Endothelial cell (in vitro differentiated cells): ENCODE results near the gene LETM1. TPM values are rescaled to one million over a fixed set of nuclear protein-coding genes. Genes with fewer than 3 reads are reported as not detected.

ENCODE experiments used
- DNase-seq: peaks from one replicate; pipeline ENCODE4 v3.0.0; 2021; ENCODE audit warnings: low spot score
- H3K27ac Mint-ChIP-seq: one replicate; pipeline ENCODE4 v1.8.0; 2021; ENCODE audit warnings: mixed read lengths, inconsistent platforms; ENCODE audit not compliant: unreplicated experiment
- H3K27me3 Mint-ChIP-seq: one replicate; pipeline ENCODE4 v1.8.0; 2021; ENCODE audit warnings: mild to moderate bottlenecking, moderate library complexity, mixed read lengths, inconsistent platforms; ENCODE audit not compliant: unreplicated experiment
- H3K36me3 Mint-ChIP-seq: one replicate; pipeline ENCODE4 v1.8.0; 2021; ENCODE audit warnings: mild to moderate bottlenecking, low read depth, mixed read lengths, inconsistent platforms; ENCODE audit not compliant: unreplicated experiment
- H3K4me1 Mint-ChIP-seq: one replicate; pipeline ENCODE4 v1.8.0; 2021; ENCODE audit warnings: mild to moderate bottlenecking, mixed read lengths, inconsistent platforms; ENCODE audit not compliant: unreplicated experiment
- H3K4me3 Mint-ChIP-seq: one replicate; pipeline ENCODE4 v1.8.0; 2021; ENCODE audit warnings: mild to moderate bottlenecking, mixed read lengths, inconsistent platforms; ENCODE audit not compliant: unreplicated experiment
- H3K9me3 Mint-ChIP-seq: one replicate; pipeline ENCODE4 v1.8.0; 2021; ENCODE audit warnings: mixed read lengths, inconsistent platforms; ENCODE audit not compliant: unreplicated experiment
- CTCF ChIP-seq: fragments of 200-600 bp; sonication (generic); IDR thresholded peaks from one replicate; pipeline ENCODE4 v1.5.0; 2021; ENCODE audit warnings: antibody characterized with exemption; ENCODE audit not compliant: unreplicated experiment
- total RNA-seq: library from RNA; stranded (reverse); fragmentation: NEBNext Ultra II Directional; extraction: Animal tissue kit (Norgen Biotek cat#: 25700); gene quantifications from one replicate; pipeline ENCODE4 v1.2.1, GENCODE V29; 2021; ENCODE audit not compliant: unreplicated experiment

LETM1 gene
- total RNA-seq, 1 donor from 2014 or later, result 37.1 TPM

DNA sequence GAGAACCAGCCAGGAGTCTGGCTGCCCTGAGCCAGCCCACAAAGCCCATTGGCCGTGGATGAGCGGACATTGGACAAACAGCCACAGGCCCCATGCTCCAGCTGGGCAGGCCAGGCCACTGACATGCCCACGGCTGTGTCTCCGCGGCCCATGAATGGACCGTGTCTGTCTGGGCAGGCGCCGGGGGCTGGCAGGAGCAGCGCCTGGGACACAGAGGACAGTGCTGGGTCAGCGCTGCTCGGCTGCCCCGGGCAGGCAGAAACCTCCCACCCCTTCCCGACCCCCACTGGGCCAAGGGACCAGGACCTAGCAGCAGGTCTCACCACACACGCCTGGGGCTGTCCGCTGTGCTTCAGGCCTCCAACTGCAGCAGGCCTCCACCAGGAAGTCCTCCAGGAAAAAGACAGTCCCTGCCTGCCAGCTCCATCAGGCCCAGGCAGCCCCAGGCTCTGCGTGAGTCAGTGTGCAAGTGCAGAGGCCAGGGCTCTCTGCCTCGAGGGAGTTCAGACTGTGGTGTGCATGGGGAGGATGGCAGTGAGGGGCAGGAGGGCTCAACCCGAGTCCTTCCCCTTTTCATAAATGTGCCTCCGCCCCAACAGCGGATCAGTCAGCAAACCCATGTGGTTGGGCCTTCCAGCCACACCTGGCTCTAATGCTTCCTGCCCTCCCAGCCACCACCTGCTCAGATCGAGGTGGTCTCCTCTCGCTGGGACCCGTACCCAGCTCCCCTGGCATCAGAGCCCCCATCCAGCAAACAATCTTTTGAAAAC lies 80.0 kb downstream of the LETM1 start:
- H3K4me1 Mint-ChIP-seq, result no peaks in the 10 kb centered on the region
- no peak overlapping the region for H3K27ac Mint-ChIP-seq
- no peak for DNase-seq
- no peak overlapping the region for H3K4me3 Mint-ChIP-seq
- no peaks in the 10 kb centered on the region for H3K9me3 Mint-ChIP-seq
- no peak for TF ChIP-seq CTCF
- H3K27me3 Mint-ChIP-seq, result peaks cover 4% of the 10 kb centered on the region
- H3K36me3 Mint-ChIP-seq, result no peaks in the 10 kb centered on the region

DNA sequence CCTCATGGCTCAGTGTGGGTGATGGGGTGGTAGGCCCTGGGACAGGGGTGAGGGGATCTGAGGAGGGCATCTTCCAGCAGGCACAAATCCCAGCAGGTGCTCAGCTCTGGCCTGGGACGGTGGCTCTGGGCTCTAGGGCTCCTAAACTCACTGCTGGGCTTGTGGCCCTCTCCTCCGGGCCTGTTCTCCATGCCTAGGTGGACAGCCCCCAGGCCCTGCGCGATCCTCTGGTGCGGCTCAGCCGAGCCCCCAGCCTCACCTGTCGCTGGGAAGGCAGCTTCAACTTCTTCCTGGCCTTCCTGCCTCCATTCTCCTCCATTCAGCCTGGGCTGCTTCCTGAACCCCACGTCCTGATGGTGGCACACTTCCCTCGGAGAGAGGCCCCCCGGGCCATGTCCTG lies 82.2 kb downstream of the LETM1 start:
- DNase-seq, result no peak
- no peak for TF ChIP-seq CTCF
- Mint-ChIP-seq H3K27me3 (peaks cover 6% of the 10 kb centered on the region), H3K36me3 (no peaks in the 10 kb centered on the region), H3K4me1 (no peaks in the 10 kb centered on the region), H3K9me3 (no peaks in the 10 kb centered on the region), H3K27ac (no peak overlapping the region), H3K4me3 (no peak overlapping the region)

DNA sequence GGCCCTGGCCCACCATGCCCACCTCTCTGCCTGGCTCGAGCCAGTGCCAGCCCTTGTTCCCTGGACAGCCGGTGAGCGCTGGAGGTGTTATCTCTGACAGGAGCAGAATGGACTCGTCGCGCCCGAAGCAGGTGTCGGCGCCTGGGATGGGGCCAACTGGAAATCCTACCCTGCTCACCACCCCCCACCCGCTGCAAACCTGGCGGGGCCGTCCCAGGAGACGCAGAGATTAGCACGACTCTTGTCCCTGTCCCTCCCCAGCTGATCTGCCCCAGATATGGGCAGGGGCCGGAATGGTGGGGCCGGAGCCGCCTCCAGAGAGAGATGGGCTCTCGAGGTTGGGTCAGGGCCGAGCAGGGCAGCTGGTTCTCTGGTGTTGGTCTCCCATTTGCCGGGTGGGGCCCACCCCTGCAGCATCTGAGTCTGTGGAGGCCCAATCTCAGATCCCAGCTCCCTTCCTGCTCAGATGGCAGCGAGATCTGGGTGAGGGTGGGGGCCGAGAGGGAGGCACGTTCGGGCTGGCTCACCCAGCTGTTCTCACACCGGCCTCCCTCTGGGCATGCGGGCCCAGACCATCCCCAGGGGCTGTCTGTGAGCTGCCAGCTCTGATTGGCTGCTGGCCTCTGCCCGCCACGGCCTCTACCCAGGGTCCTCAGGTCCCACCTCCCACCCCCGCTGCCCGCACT lies 83.0 kb downstream of the LETM1 start:
- no peak for DNase-seq
- Mint-ChIP-seq H3K27me3 (peaks cover 11% of the 10 kb centered on the region), H3K4me1 (no peaks in the 10 kb centered on the region), H3K36me3 (no peaks in the 10 kb centered on the region), H3K27ac (no peak overlapping the region), H3K9me3 (no peaks in the 10 kb centered on the region), H3K4me3 (no peak overlapping the region)
- no peak for TF ChIP-seq CTCF

DNA sequence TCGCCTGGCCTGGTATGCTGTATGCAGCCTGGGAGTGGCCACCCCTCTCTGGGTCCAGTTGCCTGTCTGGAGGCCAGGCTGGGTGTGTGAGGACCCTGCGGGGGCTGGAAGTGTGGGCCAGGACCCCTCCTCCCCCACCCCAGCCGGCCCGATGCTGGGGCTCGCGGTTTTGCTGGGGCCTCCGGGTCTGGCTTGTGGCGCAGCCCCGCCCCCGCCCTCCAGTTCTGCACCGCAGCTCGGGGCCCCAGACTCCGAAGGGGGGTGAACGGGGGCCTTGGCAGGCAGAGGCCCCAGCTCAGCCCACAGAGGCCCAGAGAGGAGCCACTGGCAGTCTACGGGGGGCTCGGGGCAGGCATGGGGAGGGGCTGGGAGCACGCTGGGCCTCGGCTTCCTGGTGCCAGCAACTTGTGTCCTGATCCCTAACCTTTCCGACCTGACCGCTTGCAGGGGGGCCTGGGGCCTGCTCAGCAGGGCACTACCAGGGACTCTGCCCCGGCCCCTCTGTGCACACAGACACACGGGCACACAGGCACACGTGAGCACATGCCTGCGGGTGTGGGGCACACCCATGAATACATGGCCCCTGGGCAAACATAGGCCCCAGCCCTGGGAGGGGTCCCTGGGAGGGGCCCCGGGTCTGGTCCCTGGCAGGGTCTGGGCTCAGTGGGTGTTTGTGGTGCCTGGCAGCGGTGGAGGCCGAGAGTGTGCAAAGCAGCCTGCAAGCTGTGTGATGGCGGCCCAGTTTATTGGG lies 84.2 kb downstream of the LETM1 start:
- H3K4me3 Mint-ChIP-seq, result no peak overlapping the region
- H3K36me3 Mint-ChIP-seq, result no peaks in the 10 kb centered on the region
- H3K4me1 Mint-ChIP-seq, result no peaks in the 10 kb centered on the region
- H3K9me3 Mint-ChIP-seq, result no peaks in the 10 kb centered on the region
- H3K27me3 Mint-ChIP-seq, result peaks cover 9% of the 10 kb centered on the region
- no peak overlapping the region for H3K27ac Mint-ChIP-seq
- no peak for DNase-seq
- no peak for TF ChIP-seq CTCF
